ENCODE measurements around the gene LRRK1. TPM values are rescaled to one million over a fixed set of nuclear protein-coding genes. Genes with fewer than 3 reads are reported as not detected.

LRRK1 gene
- total RNA-seq, 1 donor from 2014 or later, result 105 TPM

GRCh38 chr15:100908466-100908865, 10.7 kb upstream of the LRRK1 start:
- no peaks in the 10 kb centered on the region for H3K9me3 ChIP-seq
- H3K36me3 ChIP-seq, result no peaks in the 10 kb centered on the region
- no peak for TF ChIP-seq CTCF (IDR thresholded peaks at IDR 0.05)
- H3K27me3 ChIP-seq, result no peaks in the 10 kb centered on the region
- no peak overlapping the region for H3K4me3 ChIP-seq
- H3K27ac ChIP-seq, result no peak overlapping the region
- intact Hi-C loops (cut with DNase I), result loop anchor here (10.0 kb wide), 1 partner anchor 736 kb away; no protein-coding TSS in a partner anchor
- DNase-seq (ENCODE audit: low spot score in 2 of 2), result no peak
- H3K4me1 ChIP-seq, result no peaks in the 10 kb centered on the region

GRCh38 chr15:100909565-100909964, 9.6 kb upstream of the LRRK1 start:
- no peak overlapping the region for H3K27ac ChIP-seq
- no peak for TF ChIP-seq CTCF (IDR thresholded peaks at IDR 0.05)
- no peaks in the 10 kb centered on the region for H3K4me1 ChIP-seq
- H3K27me3 ChIP-seq, result no peaks in the 10 kb centered on the region
- peak in 1 of 2 donors; percentile 37 for DNase-seq (ENCODE audit: low spot score in 2 of 2)
- H3K9me3 ChIP-seq, result no peaks in the 10 kb centered on the region
- H3K4me3 ChIP-seq, result no peak overlapping the region
- no peaks in the 10 kb centered on the region for H3K36me3 ChIP-seq
- intact Hi-C loops (cut with DNase I), result loop anchor here (10.0 kb wide), 1 partner anchor 735 kb away; no protein-coding TSS in a partner anchor

- intact Hi-C loops (cut with DNase I), result loop anchor here (10.0 kb wide), 1 partner anchor 735 kb away; no protein-coding TSS in a partner anchor
- TF ChIP-seq CTCF (IDR thresholded peaks at IDR 0.05), result no peak
- H3K4me1 ChIP-seq, result no peaks in the 10 kb centered on the region
- H3K36me3 ChIP-seq, result no peaks in the 10 kb centered on the region
- no peak overlapping the region for H3K27ac ChIP-seq
- peak in 1 of 2 donors; percentile 38 for DNase-seq (ENCODE audit: low spot score in 2 of 2)
- no peaks in the 10 kb centered on the region for H3K27me3 ChIP-seq
- H3K9me3 ChIP-seq, result no peaks in the 10 kb centered on the region
- H3K4me3 ChIP-seq, result no peak overlapping the region
Observed at GRCh38 chr15:100909989-100910955, 8.9 kb upstream of the LRRK1 start.

GRCh38 chr15:100911086-100911485, 8.1 kb upstream of the LRRK1 start:
- Histone ChIP-seq H3K36me3 (no peaks in the 10 kb centered on the region), H3K27ac (no peak overlapping the region), H3K27me3 (no peaks in the 10 kb centered on the region), H3K4me1 (no peaks in the 10 kb centered on the region), H3K9me3 (no peaks in the 10 kb centered on the region), H3K4me3 (no peak overlapping the region)
- TF ChIP-seq CTCF (IDR thresholded peaks at IDR 0.05), result no peak
- intact Hi-C loops (cut with DNase I), result no loop called here
- no peak for DNase-seq (ENCODE audit: low spot score in 2 of 2)

GRCh38 chr15:100913961-100914360, 5.2 kb upstream of the LRRK1 start:
- no peak overlapping the region for H3K27ac ChIP-seq
- no peak for TF ChIP-seq CTCF (IDR thresholded peaks at IDR 0.05)
- no peaks in the 10 kb centered on the region for H3K27me3 ChIP-seq
- no peaks in the 10 kb centered on the region for H3K36me3 ChIP-seq
- H3K4me3 ChIP-seq, result no peak overlapping the region
- intact Hi-C loops (cut with DNase I), result no loop called here
- DNase-seq (ENCODE audit: low spot score in 2 of 2), result no peak
- H3K9me3 ChIP-seq, result no peaks in the 10 kb centered on the region
- H3K4me1 ChIP-seq, result peaks cover 0 to 3% of the 10 kb centered on the region in 2 donors
